Dermis microvascular lymphatic vessel endothelial cell (primary cell): ENCODE data around the gene GNG12. TPM values are rescaled to one million over a fixed set of nuclear protein-coding genes. Genes with fewer than 3 reads are reported as not detected.

ENCODE experiments used
- DNase-seq, 2 donors: peaks; one replicate each; pipeline versions ENCODE4 v3.0.0 to v3.0.0-alpha.2; 2010; ENCODE audit warnings: low read depth in 2 of 2
- total RNA-seq: library from RNA; depleted of rRNA; stranded (reverse); fragments of >200 nt; gene quantifications from 2 replicates; pipeline ENCODE4 v1.2.1, GENCODE V29; 2014

GNG12 gene
- total RNA-seq: 144 and 222 TPM in 2 replicates

- DNase-seq: peak in 1 of 2 donors; percentile 75
Observed at GRCh38 chr1:67832737-67833601, at the start of gene GNG12. TSS of gene GNG12 (minus strand) at chr1:67833467. CDS start at chr1:67707686, 125,781 bp downstream.

- DNase-seq: no peak
Observed at GRCh38 chr1:67882196-67882958, 49.1 kb upstream of the GNG12 start.

GRCh38 chr1:67880056-67880601, 46.9 kb upstream of the GNG12 start:
- peak in 1 of 2 donors; percentile 68 for DNase-seq

- DNase-seq: no peak
Observed at GRCh38 chr1:67879485-67879884, 46.2 kb upstream of the GNG12 start.

GRCh38 chr1:67874501-67875111, 41.3 kb upstream of the GNG12 start:
- no peak for DNase-seq

- no peak for DNase-seq
Observed at GRCh38 chr1:67869233-67869632, 36.0 kb upstream of the GNG12 start.

GRCh38 chr1:67863637-67864036, 30.4 kb upstream of the GNG12 start:
- DNase-seq: no peak

GRCh38 chr1:67862685-67863084, 29.4 kb upstream of the GNG12 start:
- DNase-seq: no peak

- no peak for DNase-seq
Observed at GRCh38 chr1:67861856-67862516, 28.7 kb upstream of the GNG12 start.

GRCh38 chr1:67860776-67861175, 27.5 kb upstream of the GNG12 start:
- DNase-seq: peak in 1 of 2 donors; percentile 43

GRCh38 chr1:67856921-67857320, 23.7 kb upstream of the GNG12 start:
- DNase-seq: no peak

GRCh38 chr1:67855961-67856360, 22.7 kb upstream of the GNG12 start:
- DNase-seq: peak in 1 of 2 donors; percentile 86

GRCh38 chr1:67855444-67855843, 22.2 kb upstream of the GNG12 start:
- peak in 1 of 2 donors; percentile 77 for DNase-seq

- peak; percentile 72 to 84 for DNase-seq
Observed at GRCh38 chr1:67853704-67854103, 20.4 kb upstream of the GNG12 start.

GRCh38 chr1:67851800-67852199, 18.5 kb upstream of the GNG12 start:
- no peak for DNase-seq

GRCh38 chr1:67850611-67851075, 17.4 kb upstream of the GNG12 start:
- peak in 1 of 2 donors; percentile 95 for DNase-seq

- peak in 1 of 2 donors; percentile 71 for DNase-seq
Observed at GRCh38 chr1:67850151-67850551, 16.9 kb upstream of the GNG12 start.

- DNase-seq: peak; percentile 90 to 97
Observed at GRCh38 chr1:67847466-67847865, 14.2 kb upstream of the GNG12 start.

- DNase-seq: no peak
Observed at GRCh38 chr1:67846538-67846937, 13.3 kb upstream of the GNG12 start.

GRCh38 chr1:67844988-67845387, 11.7 kb upstream of the GNG12 start:
- DNase-seq: no peak

- DNase-seq: no peak
Observed at GRCh38 chr1:67843746-67844145, 10.5 kb upstream of the GNG12 start.
